HG03060 (cell line): ENCODE measurements around the gene IGF1R.
A peak's percentile ranks its signal among the peaks of the same experiment; 100 is the strongest.

ENCODE experiments used
- ATAC-seq: cut with Tn5 transposase; IDR thresholded peaks from one replicate; pipeline ENCODE4 v1.9.1; 2021; ENCODE audit warnings: low read depth, moderate number of reproducible peaks; ENCODE audit not compliant: unreplicated experiment

The IGF1R gene

GRCh38 chr15:98845138-98845884 is 197.0 kb downstream of the IGF1R start:
- ATAC-seq, result no peak

- ATAC-seq, result peak; percentile 48
These were observed 202.7 kb downstream of the IGF1R start for GRCh38 chr15:98850961-98851572.

GRCh38 chr15:98853161-98853560 is 204.8 kb downstream of the IGF1R start:
- ATAC-seq, result peak; percentile 38

- no peak for ATAC-seq
These were observed 205.5 kb downstream of the IGF1R start for GRCh38 chr15:98853617-98854420.

- no peak for ATAC-seq
These were observed 206.2 kb downstream of the IGF1R start for GRCh38 chr15:98854496-98854895.

- no peak for ATAC-seq
These were observed 206.9 kb downstream of the IGF1R start for GRCh38 chr15:98855067-98855814.

GRCh38 chr15:98855815-98856531 is 207.6 kb downstream of the IGF1R start:
- ATAC-seq, result no peak

GRCh38 chr15:98856532-98856907 is 208.2 kb downstream of the IGF1R start:
- no peak for ATAC-seq

GRCh38 chr15:98858610-98859023 is 210.3 kb downstream of the IGF1R start:
- no peak for ATAC-seq

GRCh38 chr15:98859149-98859548 is 210.8 kb downstream of the IGF1R start:
- ATAC-seq, result no peak

- ATAC-seq, result no peak
These were observed 212.1 kb downstream of the IGF1R start for GRCh38 chr15:98860281-98861041.

- no peak for ATAC-seq
These were observed 212.8 kb downstream of the IGF1R start for GRCh38 chr15:98861188-98861587.

GRCh38 chr15:98863983-98864382 is 215.6 kb downstream of the IGF1R start:
- no peak for ATAC-seq

- peak; percentile 87 for ATAC-seq
These were observed 217.3 kb downstream of the IGF1R start for GRCh38 chr15:98865397-98866339.

GRCh38 chr15:98866511-98866910 is 218.2 kb downstream of the IGF1R start:
- no peak for ATAC-seq

- no peak for ATAC-seq
These were observed 220.2 kb downstream of the IGF1R start for GRCh38 chr15:98868564-98868963.

- no peak for ATAC-seq
These were observed 222.4 kb downstream of the IGF1R start for GRCh38 chr15:98870788-98871187.

GRCh38 chr15:98872774-98873173 is 224.4 kb downstream of the IGF1R start:
- no peak for ATAC-seq
